DOHH2 (cell line): ENCODE data around the gene CCBE1.

ENCODE experiments used
- H3F3A ChIP-seq: fragments of 200-600 bp; sonication (generic), shearing (Covaris generic); 2 replicates; pipeline ENCODE4 v1.6.0; 2016; ENCODE audit warnings: antibody characterized with exemption, mild to moderate bottlenecking; ENCODE audit not compliant: control insufficient read depth, insufficient read depth
- H3K27ac ChIP-seq: fragments of 200-600 bp; sonication (generic); 2 replicates; pipeline ENCODE4 v1.5.1; 2014; ENCODE audit warnings: low read depth, mild to moderate bottlenecking, low read length, moderate library complexity
- H3K27me3 ChIP-seq: fragments of 200-600 bp; sonication (generic); 2 replicates; pipeline ENCODE4 v1.6.1; 2014; ENCODE audit warnings: mild to moderate bottlenecking, low read length, mixed read lengths; ENCODE audit not compliant: control insufficient read depth
- H3K36me3 ChIP-seq: fragments of 200-600 bp; sonication (generic); 2 replicates; pipeline ENCODE4 v1.6.1; 2014; ENCODE audit warnings: mild to moderate bottlenecking, low read length, moderate library complexity, mixed read lengths; ENCODE audit not compliant: control insufficient read depth
- H3K4me1 ChIP-seq: fragments of 200-600 bp; sonication (generic); 2 replicates; pipeline ENCODE4 v1.6.1; 2014; ENCODE audit warnings: mild to moderate bottlenecking, low read length, mixed read lengths; ENCODE audit not compliant: control insufficient read depth
- H3K4me2 ChIP-seq: fragments of 200-600 bp; sonication (generic); 2 replicates; pipeline ENCODE4 v1.6.0; 2014; ENCODE audit warnings: mild to moderate bottlenecking, low read length, moderate library complexity
- H3K4me3 ChIP-seq: fragments of 200-600 bp; sonication (generic); 2 replicates; pipeline ENCODE4 v1.5.1; 2014; ENCODE audit warnings: mild to moderate bottlenecking, low read length, mixed read lengths
- H3K79me2 ChIP-seq: fragments of 200-600 bp; sonication (generic); 2 replicates; pipeline ENCODE4 v1.6.1; 2014; ENCODE audit warnings: mild to moderate bottlenecking, low read length, mixed read lengths; ENCODE audit not compliant: control insufficient read depth
- H3K9me2 ChIP-seq: fragments of 200-600 bp; sonication (generic); replicated peaks from 2 replicates; pipeline ENCODE4 v1.6.1; 2014; ENCODE audit warnings: mild to moderate bottlenecking, low read length, mixed read lengths; ENCODE audit not compliant: control insufficient read depth
- H3K9me3 ChIP-seq: fragments of 200-600 bp; sonication (generic); 2 replicates; pipeline ENCODE4 v1.6.1; 2014; ENCODE audit warnings: antibody characterized with exemption, low read length, mixed read lengths; ENCODE audit not compliant: control insufficient read depth, insufficient read depth
- H4K20me1 ChIP-seq: fragments of 200-600 bp; sonication (generic); 2 replicates; pipeline ENCODE4 v1.6.0; 2014; ENCODE audit warnings: low read depth, mild to moderate bottlenecking, antibody characterized with exemption, low read length, moderate library complexity; ENCODE audit not compliant: control insufficient read depth, insufficient read depth
- EZH2phosphoT487 ChIP-seq: fragments of 200-600 bp; sonication (generic); IDR thresholded peaks from 2 replicates; pipeline ENCODE4 v1.6.1; 2017; ENCODE audit warnings: borderline replicate concordance, mild to moderate bottlenecking, antibody characterized with exemption, low read length, moderate library complexity, mixed read lengths
- TF ChIP-seq, protein P1 (sequence below): fragments of 200-600 bp; sonication (generic); IDR thresholded peaks from one replicate; pipeline ENCODE4 v1.5.1; 2014; ENCODE audit warnings: antibody characterized with exemption, mild to moderate bottlenecking, low read depth, low read length; ENCODE audit not compliant: poor library complexity, severe bottlenecking

The CCBE1 gene

DNA sequence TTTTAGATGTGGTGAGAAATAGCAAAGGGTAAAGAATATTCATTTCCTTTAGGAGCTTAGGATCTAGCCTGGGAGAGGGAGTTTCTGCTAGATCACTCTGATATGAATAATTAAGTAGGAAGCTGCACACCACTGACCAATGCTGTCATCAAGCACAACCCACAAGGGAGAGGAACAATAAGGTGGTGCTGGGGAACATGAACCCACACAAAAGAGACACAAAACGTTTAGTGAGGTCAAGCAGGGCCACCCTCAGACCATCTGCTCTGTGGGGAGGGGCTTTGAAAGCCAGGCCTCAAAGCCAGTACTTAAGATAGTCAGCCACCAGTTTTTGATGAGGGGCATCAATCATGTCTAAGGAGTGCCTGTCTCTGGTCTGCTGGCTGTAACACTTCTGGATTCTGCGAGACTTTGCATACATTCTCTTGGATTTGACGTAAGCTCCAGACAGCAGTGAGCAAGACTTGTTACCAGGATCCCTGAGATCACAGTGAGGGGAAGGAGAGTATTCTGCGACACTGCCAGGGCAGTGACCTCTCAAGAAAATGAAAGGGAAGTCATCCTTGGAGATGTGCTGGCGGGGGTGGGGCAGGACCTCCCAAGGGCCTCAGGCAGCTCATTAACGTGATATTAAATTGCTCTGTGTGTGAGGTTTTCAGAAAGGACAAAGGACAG is 127.0 kb downstream of the CCBE1 start:
- no peaks in the 10 kb centered on the region for H3F3A ChIP-seq
- H3K9me2 ChIP-seq, result no peaks in the 10 kb centered on the region
- H3K9me3 ChIP-seq, result no peaks in the 10 kb centered on the region
- no peak overlapping the region for H3K4me2 ChIP-seq
- H3K79me2 ChIP-seq, result no peaks in the 10 kb centered on the region
- H3K36me3 ChIP-seq, result no peaks in the 10 kb centered on the region
- H4K20me1 ChIP-seq, result no peaks in the 10 kb centered on the region
- no peak overlapping the region for H3K27ac ChIP-seq
- TF ChIP-seq, protein P1, sequence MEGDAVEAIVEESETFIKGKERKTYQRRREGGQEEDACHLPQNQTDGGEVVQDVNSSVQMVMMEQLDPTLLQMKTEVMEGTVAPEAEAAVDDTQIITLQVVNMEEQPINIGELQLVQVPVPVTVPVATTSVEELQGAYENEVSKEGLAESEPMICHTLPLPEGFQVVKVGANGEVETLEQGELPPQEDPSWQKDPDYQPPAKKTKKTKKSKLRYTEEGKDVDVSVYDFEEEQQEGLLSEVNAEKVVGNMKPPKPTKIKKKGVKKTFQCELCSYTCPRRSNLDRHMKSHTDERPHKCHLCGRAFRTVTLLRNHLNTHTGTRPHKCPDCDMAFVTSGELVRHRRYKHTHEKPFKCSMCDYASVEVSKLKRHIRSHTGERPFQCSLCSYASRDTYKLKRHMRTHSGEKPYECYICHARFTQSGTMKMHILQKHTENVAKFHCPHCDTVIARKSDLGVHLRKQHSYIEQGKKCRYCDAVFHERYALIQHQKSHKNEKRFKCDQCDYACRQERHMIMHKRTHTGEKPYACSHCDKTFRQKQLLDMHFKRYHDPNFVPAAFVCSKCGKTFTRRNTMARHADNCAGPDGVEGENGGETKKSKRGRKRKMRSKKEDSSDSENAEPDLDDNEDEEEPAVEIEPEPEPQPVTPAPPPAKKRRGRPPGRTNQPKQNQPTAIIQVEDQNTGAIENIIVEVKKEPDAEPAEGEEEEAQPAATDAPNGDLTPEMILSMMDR, result no peak
- no peak for TF ChIP-seq EZH2phosphoT487
- H3K4me1 ChIP-seq, result no peaks in the 10 kb centered on the region
- H3K4me3 ChIP-seq, result no peak overlapping the region
- H3K27me3 ChIP-seq, result no peaks in the 10 kb centered on the region; the same call in none of the 2 replicates

GRCh38 chr18:59569390-59569791 is 127.8 kb downstream of the CCBE1 start:
- H3K27ac ChIP-seq, result no peak overlapping the region
- H3K4me1 ChIP-seq, result no peaks in the 10 kb centered on the region
- no peaks in the 10 kb centered on the region; the same call in none of the 2 replicates for H3K27me3 ChIP-seq
- no peaks in the 10 kb centered on the region for H4K20me1 ChIP-seq
- no peaks in the 10 kb centered on the region for H3K36me3 ChIP-seq
- TF ChIP-seq, protein P1, result no peak
- TF ChIP-seq EZH2phosphoT487, result no peak
- no peaks in the 10 kb centered on the region for H3K79me2 ChIP-seq
- no peak overlapping the region for H3K4me3 ChIP-seq
- H3F3A ChIP-seq, result no peaks in the 10 kb centered on the region
- H3K4me2 ChIP-seq, result no peak overlapping the region
- no peaks in the 10 kb centered on the region for H3K9me3 ChIP-seq
- no peaks in the 10 kb centered on the region for H3K9me2 ChIP-seq

DNA sequence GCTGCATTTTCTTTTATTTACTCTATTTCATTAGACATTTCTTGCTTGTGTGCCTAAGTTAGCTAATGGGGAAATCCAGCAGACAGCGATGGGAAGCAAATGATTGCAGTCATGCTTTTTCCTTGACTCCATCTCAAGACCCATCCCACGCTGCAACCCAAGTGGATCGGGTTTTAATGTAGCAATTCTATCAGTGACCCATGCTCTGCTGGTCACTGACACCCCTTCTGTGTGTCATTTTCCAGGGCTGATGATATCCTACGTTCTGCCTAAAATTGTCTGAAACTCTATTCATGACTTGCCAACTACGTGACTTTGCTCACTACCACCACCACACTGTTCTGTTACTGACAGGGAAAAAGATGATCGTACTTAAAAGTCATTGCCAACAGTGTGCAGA is 129.8 kb downstream of the CCBE1 start:
- H3K4me3 ChIP-seq, result no peak overlapping the region
- no peaks in the 10 kb centered on the region for H3K9me3 ChIP-seq
- H3K79me2 ChIP-seq, result no peaks in the 10 kb centered on the region
- H3K4me2 ChIP-seq, result no peak overlapping the region
- no peaks in the 10 kb centered on the region for H3K36me3 ChIP-seq
- no peaks in the 10 kb centered on the region for H3F3A ChIP-seq
- no peaks in the 10 kb centered on the region; the same call in 1 of the 2 replicates for H3K27me3 ChIP-seq
- no peaks in the 10 kb centered on the region for H4K20me1 ChIP-seq
- H3K4me1 ChIP-seq, result no peaks in the 10 kb centered on the region
- no peaks in the 10 kb centered on the region for H3K9me2 ChIP-seq
- TF ChIP-seq, protein P1, result no peak
- no peak for TF ChIP-seq EZH2phosphoT487
- no peak overlapping the region for H3K27ac ChIP-seq
